Activated CD8-positive, alpha-beta memory T cell treated with anti-CD3 and anti-CD28 coated beads for 24 hours (primary cell): Measurements from ENCODE around the gene EEF2.

Experiments used
- DNase-seq: peaks from one replicate; pipeline ENCODE4 v3.0.0-alpha.2; 2020

The EEF2 gene

DNA sequence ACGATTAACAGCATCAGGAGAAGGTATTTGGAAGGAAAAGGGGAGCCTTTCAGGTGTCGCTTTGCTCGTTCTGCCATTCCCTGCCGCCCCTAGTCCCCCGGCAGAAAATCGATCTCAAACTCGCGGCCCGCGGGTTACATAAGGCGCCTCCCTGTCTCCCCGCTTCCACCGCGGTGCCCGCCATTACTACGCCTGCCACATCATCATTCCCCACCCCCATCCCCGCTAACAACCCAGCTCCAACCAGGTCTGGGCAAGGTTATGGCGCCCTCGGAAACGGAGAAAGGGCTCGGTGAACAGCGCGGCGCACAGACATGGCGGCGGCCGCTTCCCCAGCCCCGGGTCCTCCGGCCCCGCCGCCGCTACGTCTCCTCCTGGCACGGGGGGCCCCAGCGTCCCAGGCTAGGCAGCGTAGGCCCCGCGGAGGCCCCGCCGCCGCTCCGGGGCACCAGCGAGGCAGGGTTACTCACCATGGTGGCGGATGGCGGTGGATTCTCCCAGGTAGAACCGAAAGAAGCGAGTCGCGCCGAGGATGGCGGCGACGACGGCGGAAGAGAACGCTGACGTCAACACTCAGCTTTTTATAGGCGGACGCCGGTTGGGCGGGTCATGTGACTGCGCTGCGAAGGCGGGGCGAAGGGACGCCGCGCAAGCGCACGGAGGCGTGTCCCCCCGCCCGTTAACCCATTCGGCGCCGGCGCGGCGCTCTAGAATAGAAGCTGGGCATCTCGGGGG is at the start of gene EEF2:
EEF2 (minus strand) TSS at position 556 of the 735 bp plus-strand sequence; CDS start at position 473, 83 bp downstream.
- peak; percentile 96 for DNase-seq

DNA sequence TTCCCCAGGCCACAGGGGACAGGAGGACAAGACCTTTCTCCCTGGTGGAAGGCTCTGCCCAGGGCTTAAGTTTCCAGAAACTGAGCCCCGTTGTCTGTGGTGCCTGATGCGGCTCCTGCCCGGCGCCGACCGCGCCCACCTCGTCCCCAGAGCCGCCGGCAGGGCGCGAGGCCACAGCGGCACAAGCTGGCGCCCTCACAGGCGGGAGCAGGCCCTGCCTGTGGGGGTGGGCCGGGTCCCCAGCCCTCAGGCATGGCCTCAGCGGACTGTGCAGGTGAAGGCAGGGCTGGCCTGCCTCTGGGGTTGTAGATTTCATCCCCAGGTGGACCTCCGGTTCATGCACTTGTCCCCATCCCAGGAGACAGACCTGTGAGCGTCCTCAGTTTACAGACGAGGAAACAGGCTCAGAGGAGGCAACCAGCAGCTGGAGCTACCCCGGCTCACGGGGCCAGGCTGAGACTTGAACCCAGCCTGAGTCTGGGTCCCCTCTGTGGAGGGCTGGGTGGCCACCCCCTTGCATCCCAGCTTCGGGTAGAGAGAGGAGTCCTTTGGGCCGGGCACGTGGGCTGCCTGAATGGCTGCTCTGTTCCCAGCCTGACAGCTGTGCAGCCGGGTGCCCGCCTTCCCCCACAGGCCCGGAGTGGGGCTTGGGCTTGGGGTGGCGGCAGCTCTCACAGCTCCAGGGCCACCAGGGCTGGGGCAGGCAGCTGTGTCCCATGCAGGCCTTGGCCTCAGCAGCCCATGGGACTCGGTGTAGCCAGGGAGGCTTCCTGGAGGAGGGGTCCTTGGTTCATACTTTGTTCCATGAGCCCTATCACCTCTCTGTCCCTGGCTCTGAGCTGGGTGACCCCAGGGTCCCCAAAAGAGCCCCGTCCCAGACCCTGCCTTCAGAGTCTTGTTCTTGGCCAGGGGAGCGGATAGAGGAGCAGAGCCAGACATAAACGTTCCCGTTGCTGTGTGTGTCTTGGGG is 49.1 kb upstream of the EEF2 start:
- no peak for DNase-seq

DNA sequence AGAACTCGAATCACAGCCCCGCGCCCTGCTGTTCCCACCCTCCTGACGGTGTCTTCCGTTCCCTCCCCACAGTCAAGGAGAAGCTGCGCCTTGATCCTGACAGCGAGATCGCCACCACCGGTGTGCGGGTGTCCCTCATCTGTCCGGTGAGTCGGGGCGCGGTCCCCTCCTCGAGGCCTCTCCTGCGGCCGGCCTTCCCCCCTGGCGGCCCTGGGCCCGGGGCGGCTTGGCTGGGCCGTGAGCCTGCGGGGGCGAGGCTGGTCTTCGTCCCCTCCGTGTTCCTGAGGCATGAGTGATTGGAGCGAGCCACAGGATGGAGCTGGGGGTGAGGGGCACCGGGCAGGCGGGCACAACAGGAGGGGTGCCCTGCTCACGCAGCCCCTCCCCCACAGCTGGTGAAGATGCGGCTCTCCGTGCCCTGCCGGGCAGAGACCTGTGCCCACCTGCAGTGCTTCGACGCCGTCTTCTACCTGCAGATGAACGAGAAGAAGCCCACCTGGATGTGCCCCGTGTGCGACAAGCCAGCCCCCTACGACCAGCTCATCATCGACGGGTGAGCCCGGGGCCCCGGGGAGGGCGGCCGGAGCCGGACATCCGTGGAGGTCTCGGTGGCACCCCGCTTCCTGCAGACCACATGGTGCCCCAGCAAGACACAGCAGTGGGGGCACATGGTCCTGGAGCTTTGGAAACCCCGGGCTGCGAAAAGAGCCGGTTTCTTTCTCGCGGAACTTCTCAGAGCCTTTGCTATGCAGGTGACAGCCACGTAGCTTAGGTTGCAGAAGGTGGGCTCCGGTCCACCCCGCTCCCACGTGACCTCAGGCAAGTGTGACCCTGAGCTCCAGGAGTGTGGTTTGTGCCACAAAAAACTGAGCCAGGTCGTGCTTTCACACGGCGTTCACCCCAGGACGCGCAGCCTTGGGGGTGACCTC is 48.0 kb upstream of the EEF2 start:
- DNase-seq: no peak

DNA sequence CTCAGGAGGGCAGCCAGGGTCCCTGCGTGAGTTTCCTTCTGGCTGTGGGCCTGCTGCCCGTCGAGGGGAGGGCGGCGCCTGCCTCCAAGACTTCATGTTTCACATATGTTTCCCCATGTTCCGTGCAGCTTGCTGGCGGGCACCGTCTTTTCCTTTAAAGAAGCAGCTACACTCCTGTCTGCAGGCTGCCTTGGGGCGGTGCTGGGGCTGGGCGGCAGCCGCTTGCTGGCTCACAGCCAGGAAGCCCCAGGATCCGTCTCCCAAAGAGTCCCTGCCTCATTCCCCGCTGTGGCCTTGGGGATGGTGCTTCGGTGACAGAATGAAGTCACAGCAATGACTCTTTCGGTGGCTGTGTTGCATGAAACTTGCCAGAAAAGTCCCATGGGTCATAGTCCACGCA is 47.2 kb upstream of the EEF2 start:
- no peak for DNase-seq

DNA sequence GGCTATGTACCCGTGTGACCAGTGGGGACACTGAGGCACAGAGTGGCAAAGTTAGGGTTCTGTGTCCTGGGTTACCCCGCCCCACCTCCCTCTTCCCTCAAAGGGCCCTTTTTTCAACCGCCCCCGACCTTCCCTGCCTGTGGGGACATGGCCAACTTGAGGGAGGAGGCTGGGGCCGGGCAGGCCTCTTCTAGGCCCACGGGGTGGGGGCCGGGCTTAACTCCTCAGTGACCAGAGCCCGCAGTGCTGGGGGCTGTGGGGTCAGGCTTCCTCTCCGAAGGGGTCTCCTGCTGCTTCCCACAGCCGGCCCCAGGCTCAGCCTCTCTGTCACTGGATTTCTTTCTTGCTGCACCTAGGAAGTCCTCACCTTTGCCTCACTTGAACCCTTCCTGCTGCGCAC is 46.2 kb upstream of the EEF2 start:
- DNase-seq: no peak

DNA sequence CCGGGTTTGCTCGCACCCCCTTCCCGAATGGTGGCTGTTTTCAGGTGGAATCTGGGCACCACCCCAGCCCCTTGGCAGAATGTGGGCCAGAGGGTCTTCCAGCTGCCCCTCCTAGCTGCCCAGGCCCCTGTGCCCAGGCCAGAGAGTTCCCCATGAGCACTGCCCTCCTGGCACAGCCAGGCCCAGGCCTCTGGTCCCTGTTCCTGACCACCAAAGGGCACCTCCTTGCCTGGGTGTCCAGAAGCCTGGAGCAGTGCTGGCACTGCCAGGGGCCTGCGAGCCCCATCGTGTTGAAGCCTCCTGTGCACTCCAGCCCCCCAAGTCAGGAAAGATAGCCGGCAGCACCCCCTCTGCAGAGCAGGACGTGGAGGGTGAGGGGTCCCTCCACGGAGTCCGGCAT is 45.7 kb upstream of the EEF2 start:
- DNase-seq: no peak

DNA sequence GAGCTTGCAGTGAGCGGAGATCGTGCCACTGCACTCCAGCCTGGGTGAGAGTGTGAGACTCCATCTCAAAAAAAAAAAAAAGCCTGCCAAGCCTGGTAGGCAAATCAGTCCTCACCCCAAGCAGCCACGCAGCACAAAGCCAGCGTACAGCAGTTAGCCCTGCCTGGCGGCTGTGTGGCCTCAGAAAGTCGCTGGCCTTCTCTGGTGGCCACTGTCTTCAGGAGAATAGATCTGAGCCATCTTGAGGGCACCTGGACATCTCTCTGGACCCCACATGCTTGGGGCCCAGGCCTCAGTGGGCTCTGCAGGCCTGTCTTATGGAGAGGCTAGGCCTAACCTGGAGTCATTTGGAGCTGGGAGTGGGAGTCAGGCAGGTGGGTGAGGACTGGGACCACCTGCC is 45.3 kb upstream of the EEF2 start:
- DNase-seq: no peak

DNA sequence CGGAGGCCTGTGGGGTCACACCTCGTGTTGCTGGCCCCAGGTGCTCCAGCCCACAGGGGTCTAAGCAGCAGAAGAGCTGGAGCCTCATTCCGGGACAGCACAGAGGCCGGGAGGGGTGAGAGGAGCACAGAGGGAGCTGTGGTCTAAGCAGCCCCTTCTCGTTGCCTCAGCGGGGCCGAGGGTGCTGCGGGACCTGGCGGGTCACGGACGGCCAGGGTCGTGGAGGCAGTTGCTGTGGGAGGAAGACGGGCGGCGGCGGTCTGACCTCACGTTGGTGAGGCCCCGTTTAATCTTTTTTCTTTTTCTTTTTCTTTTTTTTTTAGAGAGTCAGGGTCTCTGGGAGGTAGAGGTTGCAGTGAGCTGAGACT is 44.0 kb upstream of the EEF2 start:
- DNase-seq: no peak

DNA sequence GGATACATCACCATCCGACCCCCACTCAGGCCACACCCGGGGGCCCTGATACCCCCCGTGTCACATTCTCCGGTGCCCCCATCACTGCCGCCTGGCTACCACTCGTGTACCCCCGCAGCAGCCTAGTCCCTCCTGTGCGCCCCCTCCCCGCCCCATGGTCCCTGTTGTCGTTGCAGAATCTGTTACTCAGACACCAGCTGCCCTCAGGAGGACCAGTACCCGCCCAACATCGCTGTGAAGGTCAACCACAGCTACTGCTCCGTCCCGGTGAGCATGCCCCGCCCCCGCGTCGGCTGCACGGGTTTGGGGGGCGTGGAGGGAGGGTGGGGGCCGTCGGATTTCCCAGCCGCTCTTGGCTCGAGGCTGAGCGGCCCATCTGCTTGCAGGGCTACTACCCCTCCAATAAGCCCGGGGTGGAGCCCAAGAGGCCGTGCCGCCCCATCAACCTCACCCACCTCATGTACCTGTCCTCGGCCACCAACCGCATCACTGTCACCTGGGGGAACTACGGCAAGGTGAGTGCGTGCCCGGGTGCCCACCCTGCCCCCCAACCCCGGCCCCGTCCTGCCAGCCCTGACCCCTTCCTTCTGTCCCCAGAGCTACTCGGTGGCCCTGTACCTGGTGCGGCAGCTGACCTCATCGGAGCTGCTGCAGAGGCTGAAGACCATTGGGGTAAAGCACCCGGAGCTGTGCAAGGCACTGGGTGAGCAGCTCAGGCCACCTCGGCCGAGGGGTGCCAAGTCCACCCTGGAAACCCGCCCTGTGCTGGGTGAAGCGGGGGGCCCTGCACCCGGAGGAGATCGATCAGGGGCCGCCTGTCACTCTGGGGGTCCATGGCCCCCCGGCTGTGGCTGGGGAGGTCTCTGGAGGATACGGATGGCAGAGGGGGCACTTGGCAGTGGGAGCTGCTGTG is 43.3 kb upstream of the EEF2 start:
- DNase-seq: no peak

DNA sequence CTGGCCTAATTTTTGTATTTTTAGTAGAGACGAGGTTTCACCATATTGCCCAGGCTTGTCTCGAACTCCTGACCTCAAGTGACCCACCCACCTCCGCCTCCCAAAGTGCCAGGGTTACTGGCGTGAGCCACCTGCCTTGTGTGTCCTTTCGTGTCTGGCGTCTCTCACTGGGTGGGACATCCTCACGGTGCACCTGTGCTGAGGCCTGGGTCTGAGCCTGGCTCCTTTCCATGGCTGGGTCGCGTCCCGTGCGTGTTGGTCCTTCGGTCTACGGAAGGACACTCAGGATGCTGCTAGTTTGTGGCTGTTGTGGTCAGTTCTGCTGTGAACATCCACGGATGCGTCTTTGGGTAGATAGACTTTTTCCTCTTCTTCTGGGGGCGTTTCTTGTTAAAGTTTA is 41.9 kb upstream of the EEF2 start:
- no peak for DNase-seq

DNA sequence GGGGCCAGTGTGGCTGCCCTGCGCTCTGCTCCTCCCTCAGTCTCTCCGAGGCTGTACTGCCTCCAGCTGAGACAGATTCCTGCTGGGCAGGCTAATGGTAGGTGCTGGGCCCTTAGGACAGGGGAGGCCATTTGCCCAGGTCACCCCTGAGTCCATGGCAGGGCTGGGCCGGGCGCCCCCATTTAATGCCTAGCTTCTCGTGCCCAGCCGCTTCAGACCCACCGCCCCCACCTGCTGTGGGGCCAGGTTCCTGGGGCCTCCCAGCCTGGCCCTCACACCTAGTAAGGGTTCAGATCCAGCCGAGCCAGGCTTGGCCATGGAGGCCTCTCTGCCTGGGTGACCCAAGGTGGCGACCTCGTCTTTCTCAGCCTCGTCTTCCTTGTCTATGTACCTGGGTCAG is 40.1 kb upstream of the EEF2 start:
- no peak for DNase-seq

DNA sequence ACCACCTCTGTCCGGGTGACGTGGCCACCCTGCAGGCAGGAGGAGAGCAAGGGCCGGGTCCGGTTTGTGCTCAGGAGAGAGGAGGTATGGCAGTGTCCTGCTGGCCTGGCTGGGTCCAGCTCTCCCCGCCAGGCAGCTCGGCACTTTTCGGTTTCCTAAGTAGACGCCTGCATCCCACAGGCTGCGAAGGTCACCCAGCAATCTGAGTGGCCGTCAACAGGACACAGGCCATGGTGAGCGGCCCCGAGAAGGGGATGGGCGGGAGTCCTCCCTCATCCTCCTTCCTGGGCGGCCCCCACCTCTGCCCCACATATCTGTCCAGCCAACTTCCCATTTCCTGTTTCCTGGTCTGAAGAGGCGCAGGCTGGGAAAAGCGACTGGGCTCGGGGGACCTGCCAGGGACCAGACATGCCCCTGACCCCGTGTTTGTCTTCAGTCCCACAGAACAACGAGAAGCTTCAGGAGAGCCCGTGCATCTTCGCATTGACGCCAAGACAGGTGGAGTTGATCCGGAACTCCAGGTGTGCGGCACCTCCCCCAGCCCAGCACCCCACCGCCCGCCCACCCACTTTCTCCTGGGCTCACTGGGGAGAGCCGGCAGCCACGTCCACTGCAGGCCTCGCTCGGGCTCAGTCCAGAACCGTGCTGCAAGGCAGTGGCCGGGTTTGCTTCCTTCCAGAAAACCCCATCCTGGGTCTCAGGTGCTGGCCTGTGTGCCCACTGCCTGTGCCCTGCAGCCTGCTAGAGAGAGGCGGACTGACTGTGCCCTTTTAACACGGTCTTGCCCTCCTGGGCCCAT is 38.5 kb upstream of the EEF2 start:
- no peak for DNase-seq

DNA sequence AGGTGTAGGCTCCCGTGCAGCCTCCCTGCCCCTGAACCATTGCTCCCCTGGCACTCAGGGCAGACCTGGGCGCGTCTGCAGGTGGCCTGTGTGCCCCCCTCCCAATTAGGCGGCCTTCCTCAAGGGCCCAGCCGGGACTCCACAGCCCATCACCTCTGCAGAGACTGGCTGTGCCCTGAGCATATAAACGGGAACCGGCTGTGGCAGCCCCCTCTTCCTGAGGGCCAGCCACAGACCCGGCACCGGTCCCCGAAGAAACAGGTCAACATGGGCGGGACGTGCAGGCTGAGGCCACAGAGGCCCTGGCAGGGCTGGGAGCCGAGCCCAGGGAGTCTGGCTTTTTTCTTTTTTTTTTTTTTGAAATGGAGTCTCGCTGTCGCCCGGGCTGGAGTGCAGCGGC is 34.3 kb upstream of the EEF2 start:
- no peak for DNase-seq

DNA sequence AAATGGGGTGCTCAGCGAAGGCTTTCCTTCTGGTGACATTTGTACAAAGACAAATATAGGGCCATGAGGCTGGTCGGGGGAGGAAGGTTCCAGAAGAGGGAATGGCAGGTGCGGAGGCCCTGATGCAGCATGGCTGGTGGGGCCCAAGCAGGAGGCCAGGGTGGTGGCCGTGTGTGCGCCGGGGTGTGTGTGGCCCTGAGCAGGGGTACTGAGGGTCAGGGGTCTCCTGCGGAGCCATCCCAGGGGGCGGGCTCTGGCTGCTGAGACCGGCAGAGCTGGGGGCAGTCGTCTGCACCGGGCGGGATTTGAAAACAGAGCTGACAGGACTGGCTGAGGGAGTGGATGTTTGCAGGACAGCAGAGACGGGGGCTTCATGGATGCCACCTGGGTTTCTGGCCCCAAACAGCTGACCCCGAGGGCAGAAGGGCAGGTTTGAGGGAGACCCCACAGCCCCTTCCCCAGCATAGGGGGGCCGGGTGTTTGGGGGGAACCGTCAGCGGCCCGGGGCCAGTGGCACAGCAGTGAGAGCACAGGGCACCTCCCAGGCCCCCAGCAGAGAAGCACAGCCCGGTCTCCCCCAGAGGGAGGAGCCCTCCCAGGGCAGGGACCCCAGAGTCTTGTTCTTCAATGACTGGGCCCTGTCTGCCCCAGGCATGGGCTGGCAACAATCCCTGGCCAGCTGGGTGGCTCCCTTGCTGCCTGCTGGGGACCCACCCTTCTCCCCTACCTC is 33.7 kb upstream of the EEF2 start:
- no peak for DNase-seq

DNA sequence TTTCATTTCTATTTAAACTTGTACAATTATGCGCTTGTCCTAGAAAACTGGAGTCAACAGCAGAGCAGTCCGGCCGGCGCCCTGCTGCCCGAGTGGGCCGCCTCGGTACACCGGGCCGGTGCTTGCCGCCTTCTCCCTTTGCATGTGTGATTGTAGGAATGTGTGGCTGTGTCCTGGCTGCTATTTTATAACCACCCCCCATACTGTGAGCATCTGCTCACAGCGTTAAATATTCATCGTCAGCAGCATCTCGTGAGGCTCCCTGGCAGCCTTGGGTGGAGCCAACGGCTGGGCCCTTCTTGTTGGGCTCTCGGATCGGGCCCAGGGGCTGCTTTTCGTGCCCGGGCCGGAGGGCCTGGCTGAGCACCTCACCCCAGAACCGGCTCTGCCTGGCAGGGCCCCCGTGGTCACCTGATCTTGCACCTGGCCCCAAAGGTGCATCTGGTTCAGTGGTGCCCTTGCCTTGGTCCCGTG is 32.9 kb upstream of the EEF2 start:
- no peak for DNase-seq

DNA sequence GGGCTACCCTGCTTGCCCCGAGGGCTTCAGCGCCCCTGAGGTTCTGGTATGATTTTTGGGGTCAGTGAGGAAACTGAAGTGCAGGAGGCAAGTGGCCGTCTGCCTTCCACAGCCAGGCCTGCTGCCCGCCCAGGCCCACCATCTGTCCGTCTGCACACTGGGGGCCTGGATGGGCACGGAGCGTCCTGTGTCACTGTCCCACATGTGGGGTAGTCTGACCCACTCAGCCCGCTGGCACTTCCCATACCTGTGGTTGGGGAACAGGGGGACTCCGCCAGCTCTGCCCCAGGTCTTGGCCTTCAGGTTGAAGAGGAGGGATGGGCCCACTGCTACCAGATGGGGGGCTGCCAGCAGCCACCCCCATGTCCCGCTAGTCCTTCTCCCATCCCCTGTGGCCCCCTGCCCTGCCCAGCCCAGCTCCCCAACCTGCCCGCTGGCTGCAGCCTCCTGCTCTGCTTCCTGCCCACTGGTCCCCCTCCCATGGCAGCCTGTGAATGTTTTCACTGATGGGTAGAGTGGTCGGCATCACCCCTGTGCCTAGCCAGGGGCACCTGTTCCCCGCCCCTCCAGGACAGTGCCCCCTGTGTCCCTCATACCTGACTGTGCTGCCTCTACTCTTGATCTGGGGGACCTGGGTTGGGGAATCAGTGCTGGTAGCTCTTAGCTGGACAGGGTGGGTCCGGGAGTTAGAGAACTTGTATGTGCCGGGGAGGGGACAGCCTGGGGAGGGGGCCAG is 31.8 kb upstream of the EEF2 start:
- DNase-seq: no peak

DNA sequence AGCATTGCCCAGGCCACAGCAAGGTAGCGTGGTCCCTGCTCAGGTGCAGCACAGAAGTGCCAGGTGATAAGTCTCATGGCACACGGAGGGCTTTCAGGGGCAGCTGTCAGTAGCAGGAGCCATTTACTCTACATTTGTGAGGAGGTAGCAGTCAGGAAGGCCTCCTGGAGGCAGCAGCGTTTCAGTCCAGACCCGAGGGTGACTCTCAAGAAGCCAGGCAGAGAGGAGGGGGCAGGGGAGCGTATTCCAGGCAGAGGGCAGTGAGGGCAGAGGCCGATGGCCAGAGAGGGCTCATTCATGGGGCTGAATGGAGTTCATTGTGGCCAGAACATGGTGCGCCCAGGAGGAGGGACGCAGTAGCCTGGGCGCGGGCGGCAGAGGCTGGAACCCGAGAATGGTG is 31.2 kb upstream of the EEF2 start:
- no peak for DNase-seq

DNA sequence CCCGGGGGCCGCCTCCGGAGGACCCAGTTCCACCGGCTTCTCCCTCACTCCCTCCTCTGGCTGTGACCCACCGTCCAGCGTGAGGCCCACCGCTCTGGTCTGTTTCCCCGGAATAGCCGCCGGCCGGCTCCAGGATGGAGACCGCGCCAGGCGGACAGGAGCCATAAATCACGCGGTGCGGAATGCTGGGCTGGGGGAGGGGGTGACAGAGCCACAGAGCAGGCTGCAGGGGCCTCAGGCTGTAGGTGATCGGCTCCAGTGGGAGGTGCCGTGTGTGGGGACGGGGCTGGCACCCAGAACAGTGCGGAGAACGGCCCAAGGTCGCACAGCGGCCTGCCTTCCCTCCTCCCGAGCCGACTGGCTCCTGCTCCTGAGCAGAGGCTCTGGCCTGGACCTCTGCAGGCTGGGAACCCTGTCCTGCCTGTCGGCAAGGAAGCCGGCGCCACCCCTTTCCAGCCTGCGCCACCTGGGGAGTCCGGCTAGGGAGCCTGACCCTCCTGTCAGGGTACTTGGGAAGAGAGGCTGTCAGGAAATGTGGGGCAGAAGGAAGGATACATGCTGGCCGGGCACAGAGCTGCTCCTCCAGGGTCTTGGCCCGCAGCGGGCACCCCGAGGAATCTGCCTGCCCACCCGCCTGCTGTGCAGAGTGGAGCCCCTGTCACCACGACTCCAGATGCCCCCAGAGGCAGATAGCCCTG is 30.6 kb upstream of the EEF2 start:
- DNase-seq: no peak
